HFF-Myc (cell line): ENCODE data around the gene CRX.
"Not testable (repeated sequence)": the region's sequence is repeated elsewhere in the genome, so short reads cannot be mapped to it uniquely, and the experiment has no call there.

Experiments used
- DNase-seq: peaks from one replicate; pipeline ENCODE4 v3.0.0-alpha.2; 2011; ENCODE audit warnings: low read depth; ENCODE audit errors: extremely low read depth
- H3K4me3 ChIP-seq: replicated peaks from 2 replicates; pipeline ENCODE4 v1.5.1; 2011; ENCODE audit warnings: low read depth, mild to moderate bottlenecking, control low read depth, low read length
- CTCF ChIP-seq: IDR thresholded peaks from 2 replicates; pipeline ENCODE4 v1.5.1; 2012; ENCODE audit warnings: mild to moderate bottlenecking, low read depth, low read length, control low read depth; ENCODE audit errors: missing control alignments

Gene CRX

GRCh38 chr19:47797996-47798903, 23.5 kb upstream of the CRX start:
- TF ChIP-seq CTCF, result no peak
- no peak overlapping the region for H3K4me3 ChIP-seq
- no peak for DNase-seq

- DNase-seq, result no peak
- TF ChIP-seq CTCF, result no peak
- H3K4me3 ChIP-seq, result no peak overlapping the region
These were observed 22.9 kb upstream of the CRX start for GRCh38 chr19:47798904-47799266.

GRCh38 chr19:47801270-47801669, 20.5 kb upstream of the CRX start:
- DNase-seq, result no peak
- H3K4me3 ChIP-seq, result no peak overlapping the region
- no peak for TF ChIP-seq CTCF

- no peak overlapping the region for H3K4me3 ChIP-seq
- DNase-seq, result no peak
- no peak for TF ChIP-seq CTCF
These were observed 19.2 kb upstream of the CRX start for GRCh38 chr19:47802521-47803043.

GRCh38 chr19:47803148-47803547, 18.6 kb upstream of the CRX start:
- DNase-seq, H3K4me3 ChIP-seq: not testable (repeated sequence)

- DNase-seq, H3K4me3 ChIP-seq: not testable (repeated sequence)
These were observed 18.1 kb upstream of the CRX start for GRCh38 chr19:47803671-47804070.

- not testable (repeated sequence) for H3K4me3 ChIP-seq, DNase-seq
These were observed 17.3 kb upstream of the CRX start, which contains the start of gene TPRX1 for GRCh38 chr19:47804451-47804850. Gene TPRX1, minus strand, starts transcription at chr19:47804551. Its CDS starts 12 bp downstream, at chr19:47804539.

- no peak for TF ChIP-seq CTCF
- DNase-seq, result no peak
- no peak overlapping the region for H3K4me3 ChIP-seq
These were observed 16.4 kb upstream of the CRX start for GRCh38 chr19:47805313-47805712.
